VCaP (cell line): ENCODE results near the gene ICA1.

Experiments used
- H3K27ac ChIP-seq: fragments of 450-650 bp; 2 replicates; pipeline ENCODE4 v1.5.1; 2017
- TF ChIP-seq, protein P1 (sequence below): fragments of 450-650 bp; conservative IDR thresholded peaks from 2 replicates; pipeline ENCODE4 v1.5.1; 2017; ENCODE audit warnings: mild to moderate bottlenecking, moderate library complexity

The ICA1 gene

GRCh38 chr7:8146106-8146787 lies 115.7 kb downstream of the ICA1 start:
- TF ChIP-seq, protein P1, sequence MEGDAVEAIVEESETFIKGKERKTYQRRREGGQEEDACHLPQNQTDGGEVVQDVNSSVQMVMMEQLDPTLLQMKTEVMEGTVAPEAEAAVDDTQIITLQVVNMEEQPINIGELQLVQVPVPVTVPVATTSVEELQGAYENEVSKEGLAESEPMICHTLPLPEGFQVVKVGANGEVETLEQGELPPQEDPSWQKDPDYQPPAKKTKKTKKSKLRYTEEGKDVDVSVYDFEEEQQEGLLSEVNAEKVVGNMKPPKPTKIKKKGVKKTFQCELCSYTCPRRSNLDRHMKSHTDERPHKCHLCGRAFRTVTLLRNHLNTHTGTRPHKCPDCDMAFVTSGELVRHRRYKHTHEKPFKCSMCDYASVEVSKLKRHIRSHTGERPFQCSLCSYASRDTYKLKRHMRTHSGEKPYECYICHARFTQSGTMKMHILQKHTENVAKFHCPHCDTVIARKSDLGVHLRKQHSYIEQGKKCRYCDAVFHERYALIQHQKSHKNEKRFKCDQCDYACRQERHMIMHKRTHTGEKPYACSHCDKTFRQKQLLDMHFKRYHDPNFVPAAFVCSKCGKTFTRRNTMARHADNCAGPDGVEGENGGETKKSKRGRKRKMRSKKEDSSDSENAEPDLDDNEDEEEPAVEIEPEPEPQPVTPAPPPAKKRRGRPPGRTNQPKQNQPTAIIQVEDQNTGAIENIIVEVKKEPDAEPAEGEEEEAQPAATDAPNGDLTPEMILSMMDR: no peak
- H3K27ac ChIP-seq: no peak overlapping the region

- TF ChIP-seq, protein P1: no peak
- no peak overlapping the region for H3K27ac ChIP-seq
These were observed 117.1 kb downstream of the ICA1 start for GRCh38 chr7:8144856-8145255.

DNA sequence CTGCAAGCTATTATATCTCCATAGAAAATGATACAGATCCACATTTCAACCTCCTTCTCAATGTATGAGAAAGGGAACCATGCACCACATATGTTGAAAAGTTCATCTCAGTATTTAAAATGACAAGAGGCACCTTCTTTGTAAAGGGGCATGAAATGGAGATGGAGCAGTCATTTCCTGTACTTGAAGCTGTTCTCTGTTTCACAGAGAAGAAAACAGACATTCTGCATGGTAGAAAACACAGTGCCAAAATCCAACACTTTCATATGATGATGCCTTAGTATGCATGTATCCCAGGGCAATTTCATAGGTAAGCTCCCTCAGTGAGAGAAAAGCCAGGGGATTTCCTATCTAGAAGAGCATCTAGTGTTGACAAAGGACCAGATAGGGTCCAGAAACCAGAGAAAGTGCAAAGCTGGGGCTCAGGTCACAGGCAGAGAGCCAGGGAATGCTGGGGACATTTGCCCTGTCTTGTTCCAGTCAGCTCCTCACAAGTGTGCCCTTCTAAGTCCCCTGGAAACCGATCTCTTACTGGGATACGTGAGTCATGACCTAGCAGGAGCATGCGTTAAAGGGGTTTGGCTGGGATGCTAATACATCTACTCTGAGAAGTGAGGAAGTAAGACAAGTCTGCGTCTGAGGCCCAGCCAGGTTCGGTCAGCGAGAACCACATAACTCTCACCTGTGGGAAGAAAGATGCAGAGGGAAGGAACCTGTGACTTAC lies 118.7 kb downstream of the ICA1 start:
- TF ChIP-seq, protein P1: no peak
- H3K27ac ChIP-seq: no peak overlapping the region

- no peak overlapping the region for H3K27ac ChIP-seq
- TF ChIP-seq, protein P1: no peak
These were observed 119.5 kb downstream of the ICA1 start for GRCh38 chr7:8142477-8142876.

- no peak overlapping the region for H3K27ac ChIP-seq
- TF ChIP-seq, protein P1: no peak
These were observed 120.9 kb downstream of the ICA1 start for GRCh38 chr7:8141070-8141469.

DNA sequence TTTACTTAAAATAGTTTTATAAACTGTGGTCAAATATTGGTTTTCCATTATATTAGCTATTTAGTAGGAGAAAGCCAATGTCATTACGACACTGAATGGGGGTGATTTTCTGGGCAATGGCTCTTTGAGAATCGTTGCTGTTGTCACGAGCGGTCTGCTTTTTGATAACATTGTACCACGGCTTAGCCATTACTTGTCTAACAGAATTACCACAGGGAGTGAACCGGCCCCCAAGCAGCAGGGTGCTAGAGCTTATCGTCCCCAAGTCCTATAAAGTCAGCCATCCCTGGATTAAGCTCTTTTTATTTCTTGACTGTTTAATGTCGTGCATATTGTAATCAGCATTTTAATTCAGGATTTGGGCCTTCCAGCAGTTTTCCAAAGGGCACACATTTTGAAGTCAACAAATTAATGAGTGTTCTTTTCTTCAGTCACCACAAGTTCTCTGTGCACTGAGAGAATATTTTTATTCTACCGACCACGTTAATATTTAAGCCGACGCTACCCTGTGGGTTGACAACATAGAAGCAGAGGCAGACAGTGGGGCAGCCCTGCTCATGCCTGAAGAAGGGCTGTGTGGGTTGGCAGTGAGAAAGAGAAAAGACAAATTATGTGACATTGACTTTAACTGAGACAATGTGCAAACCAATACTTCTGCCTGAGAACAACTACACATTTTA lies 125.8 kb downstream of the ICA1 start:
- TF ChIP-seq, protein P1: no peak
- no peak overlapping the region for H3K27ac ChIP-seq

- no peak overlapping the region for H3K27ac ChIP-seq
- TF ChIP-seq, protein P1: no peak
These were observed 126.5 kb downstream of the ICA1 start for GRCh38 chr7:8135417-8135816.
